SH-SY5Y (cell line): ENCODE results near the gene ITGB5.

Experiments
- GATA2 ChIP-seq: IDR thresholded peaks from 2 replicates; pipeline ENCODE4 v1.6.1; 2011; ENCODE audit warnings: mild to moderate bottlenecking, low read depth, low read length
- GATA3 ChIP-seq: IDR thresholded peaks from 2 replicates; pipeline ENCODE4 v1.6.1; 2011; ENCODE audit warnings: low read depth, mild to moderate bottlenecking, low read length, moderate library complexity

ITGB5 gene

DNA sequence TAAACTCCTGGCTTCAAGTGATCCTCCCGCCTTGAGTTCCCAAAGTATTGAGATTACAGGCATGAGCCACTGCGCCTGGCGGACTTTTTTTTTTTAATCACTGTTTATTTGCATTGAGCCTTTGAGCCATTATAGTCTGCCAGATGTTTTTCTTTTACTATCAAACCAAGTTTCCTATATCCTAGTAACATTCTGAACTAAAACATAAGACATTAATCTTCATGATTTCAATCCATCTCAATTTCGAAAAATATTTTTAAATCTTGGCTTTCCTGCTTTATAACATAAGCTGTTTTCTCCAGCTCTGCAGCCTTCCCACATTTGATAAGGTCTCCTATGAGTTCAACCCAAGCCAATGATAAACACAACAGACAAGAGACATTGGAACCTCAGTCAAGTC, 81.5 kb downstream of the ITGB5 start:
- TF ChIP-seq GATA3, result no peak
- no peak for TF ChIP-seq GATA2

DNA sequence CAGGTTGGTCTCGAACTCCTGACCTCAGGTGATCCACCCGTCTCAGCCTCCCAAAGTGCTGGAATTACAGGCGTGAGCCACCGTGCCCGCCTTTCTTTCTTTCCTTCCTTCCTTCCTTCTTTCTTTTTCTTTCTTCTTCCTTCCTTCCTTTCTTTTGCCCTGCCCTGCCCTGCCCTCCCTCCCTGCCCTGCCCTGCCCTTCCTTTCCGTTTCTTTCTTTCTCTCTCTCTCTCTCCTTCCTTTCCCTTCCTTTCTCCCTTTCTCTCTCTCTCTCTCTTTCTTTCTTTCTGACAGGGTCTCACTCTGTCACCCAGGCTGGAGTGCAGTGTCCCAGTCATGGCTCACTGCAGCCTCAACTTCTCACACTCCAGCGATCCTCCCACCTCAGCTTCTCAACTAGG, 82.3 kb downstream of the ITGB5 start:
- TF ChIP-seq GATA3 (no peak), GATA2 (no peak)

DNA sequence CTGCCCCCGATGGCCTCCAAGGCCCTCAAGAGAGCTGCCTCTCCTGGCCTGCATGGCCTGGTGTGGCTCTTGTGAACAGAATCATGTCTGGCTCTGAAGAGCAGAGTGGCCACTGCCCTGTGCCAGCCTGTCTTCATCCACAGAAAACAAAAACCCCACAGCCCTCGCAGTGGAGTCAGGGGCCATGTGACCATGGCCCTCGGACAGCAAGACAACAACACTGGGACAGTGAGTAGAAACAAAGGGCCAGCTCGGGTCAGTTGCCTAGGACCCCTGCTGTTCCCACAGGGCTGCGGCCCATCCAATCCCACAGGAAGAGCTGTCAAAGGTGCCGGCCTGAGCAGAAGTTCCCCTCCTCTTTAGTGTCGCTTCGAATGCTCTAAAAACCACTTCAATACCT, 84.5 kb downstream of the ITGB5 start:
- TF ChIP-seq GATA3 (no peak), GATA2 (no peak)

DNA sequence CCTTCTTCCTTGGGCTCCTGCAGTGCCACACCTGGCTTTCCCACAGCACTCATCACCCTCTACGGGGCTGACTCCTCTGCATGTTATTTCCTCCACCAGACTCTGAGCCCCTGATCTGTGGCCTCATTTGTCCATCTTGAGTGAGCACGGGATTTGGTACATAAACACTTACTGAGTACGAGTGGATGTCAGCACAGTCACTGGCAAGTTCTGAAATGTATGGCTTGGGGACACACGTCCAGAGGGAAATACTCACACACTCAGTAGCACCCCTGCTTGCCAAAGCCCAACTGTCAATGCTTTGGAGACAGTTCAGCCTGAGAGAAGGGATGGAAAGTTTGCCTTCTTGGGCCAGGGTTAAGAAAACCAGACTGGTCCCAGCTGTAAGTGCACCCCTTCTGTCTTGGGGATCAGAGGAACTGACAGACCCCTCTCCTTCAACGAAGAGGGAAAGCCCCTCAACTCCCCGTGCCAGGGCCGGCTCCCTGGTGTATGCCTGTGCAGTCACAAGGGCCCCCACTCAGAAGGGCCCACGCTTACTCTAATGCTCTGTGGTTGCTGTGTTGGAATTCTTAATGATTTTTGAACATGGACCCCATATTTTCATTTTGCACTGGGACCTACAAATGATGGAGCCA, 85.0 kb downstream of the ITGB5 start:
- TF ChIP-seq GATA2 (no peak), GATA3 (no peak)

DNA sequence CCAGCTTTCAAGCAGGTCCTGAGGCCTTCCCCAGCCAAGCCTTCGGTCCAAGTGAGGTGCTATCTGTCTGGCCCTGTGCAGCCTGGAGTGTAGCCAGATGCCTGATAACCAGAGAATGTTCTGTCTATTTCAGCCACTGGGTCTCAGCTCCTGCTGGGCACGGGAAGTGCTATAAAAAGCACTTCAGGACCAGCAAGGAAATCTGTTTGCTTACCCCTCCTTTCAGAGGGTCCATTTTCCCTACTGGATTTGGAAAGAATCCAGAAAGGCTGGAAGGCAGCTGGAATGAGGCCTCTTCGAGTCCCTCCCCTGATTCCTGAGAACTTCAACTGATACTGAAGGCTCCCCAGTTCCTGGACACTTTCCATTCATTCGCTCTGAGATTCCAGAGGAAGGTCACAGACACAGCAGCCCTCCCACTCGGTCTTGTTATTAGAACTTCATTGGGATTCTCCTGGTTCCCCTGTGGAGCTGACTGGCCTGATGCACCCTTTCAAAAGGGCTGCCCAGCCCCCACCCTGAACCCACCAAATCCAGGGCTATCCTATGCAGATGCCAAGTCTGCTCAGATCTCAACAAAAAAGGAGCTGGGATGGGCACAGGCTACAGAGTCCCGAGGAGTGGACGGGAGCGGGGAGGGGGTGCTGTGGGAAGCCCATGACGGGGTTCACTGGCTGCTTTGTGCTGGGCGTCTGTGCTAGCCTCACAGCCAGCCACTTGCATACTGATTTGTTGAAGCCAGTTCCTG, 86.5 kb downstream of the ITGB5 start:
- TF ChIP-seq GATA2, result no peak
- no peak for TF ChIP-seq GATA3

DNA sequence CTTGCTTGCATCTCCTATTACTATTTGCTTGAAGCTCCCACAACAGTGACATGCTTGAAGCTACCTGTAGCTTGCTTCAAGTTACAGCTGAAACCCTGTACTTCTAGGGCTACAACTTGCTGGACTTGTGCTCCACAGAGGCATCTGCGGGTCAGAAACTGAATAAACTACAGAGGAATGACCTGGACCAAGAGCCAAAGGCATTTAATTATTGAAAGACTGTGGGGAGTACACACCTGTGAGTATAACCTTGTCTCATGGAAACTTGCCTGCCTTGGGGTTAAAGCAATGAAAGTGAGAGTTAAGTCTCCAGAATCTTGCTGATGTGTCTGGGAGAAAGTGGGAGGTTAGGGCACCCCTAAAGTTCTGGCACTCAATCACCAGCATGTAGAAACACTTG, 87.1 kb downstream of the ITGB5 start:
- TF ChIP-seq GATA3 (no peak), GATA2 (no peak)

DNA sequence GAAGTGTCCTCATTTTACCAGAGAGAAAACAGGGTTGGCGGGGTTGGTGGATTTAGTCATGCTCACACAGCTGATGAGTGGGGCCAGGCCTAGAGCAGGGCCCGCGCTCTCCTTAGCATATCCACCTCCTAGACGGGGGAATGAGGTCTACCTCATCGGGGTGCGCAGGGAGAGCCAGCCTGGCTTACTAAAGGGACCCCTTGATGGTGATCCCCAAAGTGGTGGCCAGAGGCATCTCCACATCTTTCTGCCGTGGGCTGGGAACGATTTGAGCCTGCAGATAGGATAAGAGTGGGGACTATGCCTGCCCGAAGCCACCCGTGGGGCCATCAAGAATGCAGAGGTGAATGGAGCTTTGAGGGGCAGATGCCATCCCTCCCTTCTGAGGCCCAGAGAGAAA, 87.5 kb downstream of the ITGB5 start:
- no peak for TF ChIP-seq GATA2
- no peak for TF ChIP-seq GATA3

DNA sequence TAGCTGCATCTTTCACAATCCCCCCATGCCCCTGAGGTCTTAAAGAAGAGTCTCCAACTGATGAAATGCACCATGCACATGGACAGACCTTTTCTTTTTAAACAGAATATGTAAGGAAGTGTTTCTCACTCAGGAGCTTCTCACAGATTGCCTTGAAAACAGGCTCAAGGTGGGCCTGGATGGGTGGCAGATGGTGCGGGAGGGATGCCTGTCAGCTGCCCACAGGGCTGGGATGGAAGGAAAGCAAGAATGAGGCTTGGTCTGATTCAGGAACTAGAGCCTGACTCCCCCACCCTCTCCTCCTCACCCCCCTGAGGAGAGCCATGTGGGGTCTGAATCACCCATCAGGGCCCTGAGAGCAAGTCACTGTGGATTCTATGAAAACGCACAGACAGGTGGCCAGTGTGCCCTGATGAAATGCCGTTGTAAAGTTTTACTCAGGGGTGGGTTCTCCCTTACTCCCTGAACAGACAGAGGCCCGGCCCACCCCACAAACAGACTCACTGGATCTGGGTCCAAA, 89.7 kb downstream of the ITGB5 start:
- TF ChIP-seq GATA2, result no peak
- no peak for TF ChIP-seq GATA3

DNA sequence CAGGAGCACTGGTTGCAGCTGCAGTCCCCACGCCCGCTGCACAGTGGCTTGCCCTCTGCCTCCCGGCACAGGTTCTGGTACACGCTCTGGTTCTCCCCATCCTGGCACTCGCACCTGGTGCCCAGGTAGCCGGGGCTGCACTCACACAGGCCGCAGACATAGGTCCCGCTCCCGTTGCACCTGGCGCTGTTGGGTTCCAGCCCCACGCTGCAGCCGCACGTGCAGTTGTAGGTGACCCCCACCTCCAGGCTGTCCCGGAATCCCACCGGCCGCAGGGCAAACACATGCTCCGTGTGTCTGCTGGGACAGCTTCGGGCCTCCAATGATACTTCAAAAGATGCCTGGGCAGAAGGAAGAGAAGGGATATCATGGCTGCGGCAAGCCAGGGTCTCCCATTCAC, 90.7 kb downstream of the ITGB5 start:
- TF ChIP-seq GATA3, result no peak
- no peak for TF ChIP-seq GATA2

DNA sequence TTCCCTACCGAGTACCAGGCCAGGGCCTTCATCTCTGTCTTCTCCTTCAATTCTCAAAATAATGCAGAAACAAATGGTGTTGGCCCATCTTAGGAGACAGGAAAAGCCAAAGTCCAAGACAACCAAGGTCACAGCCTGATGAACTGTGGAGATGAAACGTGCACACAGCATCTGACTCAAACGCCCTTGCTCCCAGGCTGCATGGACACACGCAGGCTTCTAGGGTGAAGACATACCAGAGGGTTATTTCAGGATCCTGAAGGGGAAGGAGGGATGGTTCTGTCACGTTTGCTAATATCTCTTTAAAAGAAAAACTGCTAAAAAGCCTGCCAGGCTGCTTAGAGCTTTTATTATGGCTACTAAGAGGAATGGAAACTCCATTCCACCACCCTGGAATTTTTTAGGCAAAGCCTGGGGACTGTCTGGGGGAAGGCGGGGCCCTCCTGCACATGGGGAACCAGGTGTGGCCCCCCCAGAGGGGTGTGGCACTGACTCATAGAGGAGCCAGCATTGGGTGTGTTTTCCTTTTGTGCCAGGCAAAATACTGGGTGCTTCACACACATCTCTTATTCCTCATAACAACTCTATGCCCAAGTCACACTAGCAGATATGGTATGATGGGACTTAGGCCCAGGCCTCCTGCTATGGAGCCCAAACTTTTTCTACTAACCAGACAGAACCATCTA, 94.0 kb downstream of the ITGB5 start:
- TF ChIP-seq GATA2 (no peak), GATA3 (no peak)

DNA sequence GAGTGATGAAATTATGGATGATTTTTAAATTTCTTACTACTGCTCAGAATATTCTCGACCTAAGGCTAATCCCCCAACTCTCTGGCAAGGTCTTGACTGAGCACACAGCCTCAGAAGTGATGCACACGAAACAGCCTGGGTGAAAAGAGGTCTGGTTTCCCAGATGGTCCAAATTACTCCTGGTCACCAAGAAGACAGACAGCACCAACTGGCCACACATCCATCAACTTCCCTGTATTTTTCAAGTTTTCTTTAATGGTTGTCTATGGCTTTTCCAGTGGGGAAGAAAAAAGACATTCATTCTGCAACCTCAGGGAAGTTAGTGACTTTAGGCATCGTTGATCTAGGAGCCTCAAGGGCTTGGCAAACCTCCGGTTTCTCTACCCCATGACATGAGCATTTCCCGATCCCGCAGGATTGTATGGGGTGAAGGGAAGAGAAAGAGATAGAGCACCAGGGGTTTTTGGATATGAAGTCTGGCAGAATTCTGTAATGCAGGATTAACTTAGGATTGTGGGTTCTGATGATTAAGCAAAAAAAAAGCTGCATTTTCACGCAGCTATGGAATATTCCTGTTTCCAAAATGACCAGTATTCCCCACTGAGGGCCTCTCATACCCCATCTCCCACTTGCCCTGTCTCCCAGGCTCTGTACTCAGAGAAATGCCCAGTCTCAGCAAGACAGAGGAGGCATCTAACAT, 94.7 kb downstream of the ITGB5 start:
- TF ChIP-seq GATA2 (no peak), GATA3 (no peak)

DNA sequence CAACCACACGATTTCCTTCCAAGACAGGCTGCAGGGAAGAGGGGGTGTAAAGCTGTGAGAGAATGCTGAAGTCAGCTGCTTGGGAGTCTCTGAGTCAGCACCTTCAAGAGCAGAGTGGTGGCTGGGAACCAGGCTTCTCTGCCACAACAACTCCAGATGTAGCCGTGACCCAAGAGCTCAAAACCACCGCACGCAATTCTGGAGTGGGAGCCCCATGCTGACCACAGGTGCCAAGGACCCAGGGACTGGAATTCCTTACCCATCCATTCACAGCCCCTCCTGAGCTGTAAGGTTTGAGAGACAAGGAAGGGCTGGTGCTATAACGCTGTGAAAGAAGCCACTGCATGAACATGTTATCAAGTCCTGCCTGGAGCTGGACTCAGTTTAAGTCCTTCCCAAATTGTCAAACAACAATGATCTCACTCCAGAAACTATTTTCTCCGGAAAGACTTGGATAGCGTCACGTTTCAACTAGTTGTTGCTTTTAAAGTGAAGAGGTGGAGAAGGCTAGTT, 95.5 kb downstream of the ITGB5 start:
- no peak for TF ChIP-seq GATA3
- no peak for TF ChIP-seq GATA2

DNA sequence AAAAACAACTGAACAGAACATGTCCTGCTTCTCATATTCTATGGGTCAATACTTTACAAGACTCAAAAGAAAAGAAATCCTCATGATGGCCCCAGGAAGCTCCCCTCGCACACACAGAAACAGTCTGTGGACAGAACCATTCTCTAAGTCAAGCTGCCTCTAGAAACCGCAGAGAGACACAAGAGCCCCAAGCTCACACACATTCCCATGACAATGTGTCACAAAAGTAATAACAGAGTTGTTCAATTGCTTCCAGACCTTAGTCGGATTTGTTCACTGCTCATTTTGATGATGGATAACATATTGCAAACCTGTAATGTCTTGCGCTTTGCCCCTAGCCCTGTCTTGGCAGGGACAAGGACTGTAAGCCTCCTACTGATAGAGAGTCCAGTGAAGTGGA, 96.0 kb downstream of the ITGB5 start:
- TF ChIP-seq GATA2 (no peak), GATA3 (no peak)

DNA sequence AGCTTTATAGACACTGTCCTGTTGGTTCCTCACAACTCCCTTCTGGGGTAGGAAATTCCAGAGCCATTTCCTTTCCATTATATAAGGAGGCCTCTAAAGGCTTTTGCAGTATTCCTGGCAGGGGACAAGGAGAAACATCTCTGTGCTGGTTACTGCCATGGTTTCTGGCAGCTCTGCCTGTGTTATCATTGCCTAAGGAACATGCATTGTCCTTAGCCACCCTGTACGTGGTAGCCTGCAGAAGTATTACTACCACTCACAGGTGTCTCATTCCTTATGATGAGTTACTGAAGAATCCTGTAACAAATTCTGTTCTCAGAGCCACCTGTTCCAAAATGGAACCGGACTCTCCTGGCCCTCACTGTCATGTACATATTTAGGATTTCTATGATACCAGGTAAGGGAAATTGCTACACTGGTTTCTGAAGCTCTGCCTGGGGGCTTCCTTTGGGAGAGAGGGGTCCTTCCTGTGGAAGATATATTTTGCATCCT, 98.9 kb downstream of the ITGB5 start:
- TF ChIP-seq GATA3, result no peak
- TF ChIP-seq GATA2, result no peak
